Spleen (tissue), 7 donors: ENCODE measurements around the gene COQ10A.

Experiments used
- CTCF ChIP-seq, 11 experiments: fragments of 200-600 bp in 7 of 11; fragments of 450-650 bp in 4 of 11; sonication (generic) in 4 of 11; IDR thresholded peaks in 8 of 11; conservative IDR thresholded peaks in 3 of 11; 1 replicate in 7 of 11; 2 replicates in 4 of 11; pipeline versions ENCODE4 v1.4.0 to v1.8.0; 2016 to 2021; ENCODE audit warnings: antibody characterized with exemption in 11 of 11, inconsistent platforms in 4 of 11, mild to moderate bottlenecking in 1 of 11
- POLR2AphosphoS5 ChIP-seq, 3 donors: sonication (generic); formaldehyde crosslinking; IDR thresholded peaks; one replicate each; pipeline ENCODE4 v1.5.1; 2017; ENCODE audit warnings: antibody characterized with exemption in 3 of 3
- donor health status: DM: no; HTN: no; CAD: no; lungs with moderate emphysema.
- donor health status: DM: no; HTN: no; CAD: no.
- donor health status: DM: no; HTN: no; CAD: no.

- no peak for TF ChIP-seq CTCF (IDR thresholded peaks at IDR 0.05 in 8 of 11, conservative IDR thresholded peaks at IDR 0.05 in 3 of 11)
- TF ChIP-seq POLR2AphosphoS5 (IDR thresholded peaks at IDR 0.05) = no peak
Observed at GRCh38 chr12:56304872-56305590, 38.3 kb downstream of the COQ10A start.
